ENCODE data around the gene SORBS1.

- TF ChIP-seq CTCF (conservative IDR thresholded peaks at IDR 0.05; ENCODE audit: low read length) (no peak), EZH2phosphoT487 (IDR thresholded peaks at IDR 0.05; ENCODE audit: borderline replicate concordance, low read depth, low read length) (no peak)
These were observed 287.5 kb downstream of the SORBS1 start for GRCh38 chr10:95273393-95274312.
